Measurements from ENCODE around the gene ITGA5.

- TF ChIP-seq CTCF (conservative IDR thresholded peaks at IDR 0.05; ENCODE audit: low read depth in 2 of 2) (peak; percentile 100), CREB1 (CRISPR knock-in tag; IDR thresholded peaks at IDR 0.05; ENCODE audit: low read depth) (no peak), POLR2AphosphoS5 (IDR thresholded peaks at IDR 0.05; ENCODE audit: low read depth) (no peak), EZH2 (IDR thresholded peaks at IDR 0.05; ENCODE audit: low read depth, unreplicated experiment) (no peak), EZH2phosphoT487 (IDR thresholded peaks at IDR 0.05; ENCODE audit: unreplicated experiment) (no peak), JUNB (IDR thresholded peaks at IDR 0.05; ENCODE audit: unreplicated experiment) (no peak), REST (IDR thresholded peaks at IDR 0.05; ENCODE audit: unreplicated experiment) (no peak), ZNF331 (CRISPR knock-in tag; IDR thresholded peaks at IDR 0.05; ENCODE audit: low read depth) (no peak)
- TF ChIP-seq, protein P1, sequence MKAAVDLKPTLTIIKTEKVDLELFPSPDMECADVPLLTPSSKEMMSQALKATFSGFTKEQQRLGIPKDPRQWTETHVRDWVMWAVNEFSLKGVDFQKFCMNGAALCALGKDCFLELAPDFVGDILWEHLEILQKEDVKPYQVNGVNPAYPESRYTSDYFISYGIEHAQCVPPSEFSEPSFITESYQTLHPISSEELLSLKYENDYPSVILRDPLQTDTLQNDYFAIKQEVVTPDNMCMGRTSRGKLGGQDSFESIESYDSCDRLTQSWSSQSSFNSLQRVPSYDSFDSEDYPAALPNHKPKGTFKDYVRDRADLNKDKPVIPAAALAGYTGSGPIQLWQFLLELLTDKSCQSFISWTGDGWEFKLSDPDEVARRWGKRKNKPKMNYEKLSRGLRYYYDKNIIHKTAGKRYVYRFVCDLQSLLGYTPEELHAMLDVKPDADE (IDR thresholded peaks at IDR 0.05), result no peak
Observed at GRCh38 chr12:54379398-54380201, 39.5 kb downstream of the ITGA5 start.
